GM11168 (cell line): ENCODE results near the gene HCK.

Experiments
- in situ Hi-C: fragments of 300-500 bp; cut with MboI; formaldehyde crosslinking; loops from one replicate; pipeline ENCODE4 v1.12.0; 2022; ENCODE audit warnings: low sequenced_read_pairs; ENCODE audit not compliant: unreplicated experiment

Gene HCK

DNA sequence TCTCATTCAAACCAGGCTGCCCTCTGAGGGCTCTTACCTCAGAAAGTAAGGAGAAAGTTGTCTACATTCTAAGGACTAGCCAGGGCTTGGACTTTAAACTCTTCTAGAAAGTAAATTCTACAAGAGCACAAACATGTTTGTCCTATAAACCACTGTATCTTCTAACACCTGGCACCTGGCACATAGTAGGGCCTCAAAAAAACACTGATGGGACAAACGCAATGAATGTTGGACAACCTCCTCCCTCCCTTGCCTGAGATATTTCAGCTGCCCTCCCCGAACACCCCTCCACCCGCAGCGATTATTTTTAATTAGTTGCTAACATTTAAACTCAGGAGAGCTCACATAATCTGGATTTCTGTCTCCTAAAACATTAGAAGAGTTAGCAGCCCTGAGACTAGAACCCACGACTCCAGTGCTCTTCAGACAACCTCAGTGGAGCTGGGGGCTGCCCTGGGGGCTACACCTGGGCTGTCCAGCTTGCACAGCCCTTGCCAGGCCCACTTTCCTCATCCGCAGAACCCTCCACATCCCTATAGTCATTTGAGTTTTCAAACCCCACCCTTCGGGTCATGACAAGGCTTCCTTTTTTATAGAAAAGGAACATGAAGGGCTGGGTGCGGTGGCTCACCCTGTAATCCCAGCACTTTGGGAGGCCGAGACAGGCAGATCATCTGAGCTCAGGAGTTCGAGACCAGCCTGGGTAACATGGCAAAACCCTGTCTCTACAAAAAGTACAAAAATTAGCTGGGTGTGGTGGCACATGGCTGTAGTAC is 4.9 kb downstream of the HCK start:
- in situ Hi-C loops = no loop called here

DNA sequence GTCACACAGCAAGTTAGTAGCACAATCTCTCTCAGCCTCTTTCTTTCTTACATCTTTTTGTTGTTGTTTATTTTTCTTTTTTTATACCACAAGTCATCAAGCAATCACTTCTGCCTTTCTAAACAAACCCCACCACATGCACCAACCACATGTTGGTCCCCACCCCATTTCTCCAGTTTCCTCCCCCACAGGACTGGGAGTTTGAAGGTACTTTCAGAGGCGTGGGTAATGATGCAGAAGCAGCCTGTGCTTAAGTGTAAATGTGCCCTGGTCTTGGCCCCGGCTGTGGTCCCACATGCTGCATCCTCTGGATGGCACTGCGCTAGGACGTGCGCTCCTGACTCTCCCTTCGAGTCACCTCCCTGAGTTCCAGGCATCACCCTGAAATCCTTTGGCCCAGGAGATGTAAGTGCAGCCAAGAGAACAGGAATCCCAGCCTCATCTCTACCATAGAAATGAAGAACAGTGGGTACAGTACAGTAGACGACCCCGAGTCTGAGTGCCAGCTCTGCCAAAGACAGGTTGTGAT is 5.7 kb downstream of the HCK start:
- in situ Hi-C loops = no loop called here

DNA sequence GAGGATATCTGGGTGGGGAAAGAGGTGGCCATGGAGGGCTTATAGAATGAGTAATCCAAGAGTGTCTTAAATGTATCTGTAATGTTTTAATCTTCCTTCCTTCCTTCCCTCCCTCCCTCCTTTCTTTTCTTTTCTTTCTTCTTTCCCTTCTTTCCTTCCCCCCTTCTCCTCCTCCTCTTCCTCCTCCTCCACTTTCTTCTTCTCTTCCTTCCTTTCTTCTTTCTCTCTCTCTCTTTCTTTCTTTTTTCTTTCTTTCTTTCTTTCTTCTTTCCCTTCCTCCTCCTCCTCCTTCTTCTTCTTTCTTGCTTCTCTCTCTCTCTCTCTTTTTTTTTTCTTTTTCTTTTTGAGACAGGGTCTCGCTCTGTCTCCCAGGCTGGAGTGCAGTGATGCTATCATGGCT is 7.1 kb downstream of the HCK start:
- in situ Hi-C loops = no loop called here

DNA sequence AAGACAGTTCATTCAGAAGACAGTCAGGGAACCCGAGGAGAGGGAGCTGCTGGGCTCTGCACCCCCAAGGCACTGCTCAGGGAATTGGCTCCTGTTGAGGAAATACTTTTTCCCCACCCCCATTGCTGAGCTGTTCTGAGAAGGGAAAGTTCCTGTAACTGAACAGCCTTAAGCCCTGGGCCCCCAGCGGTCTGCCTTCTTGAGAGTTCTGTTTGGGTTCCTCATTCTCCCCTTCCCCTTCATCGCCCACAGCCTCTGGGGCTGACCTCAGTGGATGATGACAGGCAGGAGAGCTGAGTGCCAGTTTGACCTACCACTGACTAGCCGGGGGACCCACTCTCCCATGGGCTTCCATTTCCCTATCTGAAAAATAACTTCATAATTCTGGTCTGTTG is 10.7 kb downstream of the HCK start:
- in situ Hi-C loops = no loop called here

DNA sequence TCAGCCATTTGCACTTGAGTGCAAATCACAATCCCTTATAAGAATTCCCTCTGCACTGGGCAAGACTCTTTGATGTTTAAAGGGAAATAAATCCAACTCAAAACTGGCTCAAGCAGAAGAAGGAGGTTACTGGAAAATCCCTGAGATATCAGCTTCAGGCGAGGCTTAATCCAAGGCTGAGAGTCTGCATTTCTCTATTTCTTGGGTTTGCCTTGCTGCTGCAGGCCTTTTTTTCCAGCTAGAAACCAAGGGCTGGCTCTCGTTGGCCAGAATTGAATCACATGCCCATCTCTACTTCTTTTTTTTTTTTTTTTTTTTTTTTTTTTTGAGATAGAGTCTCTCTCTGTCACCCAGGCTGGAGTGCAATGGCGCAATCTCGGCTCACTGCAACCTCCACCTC is 11.7 kb downstream of the HCK start:
- in situ Hi-C loops = no loop called here

DNA sequence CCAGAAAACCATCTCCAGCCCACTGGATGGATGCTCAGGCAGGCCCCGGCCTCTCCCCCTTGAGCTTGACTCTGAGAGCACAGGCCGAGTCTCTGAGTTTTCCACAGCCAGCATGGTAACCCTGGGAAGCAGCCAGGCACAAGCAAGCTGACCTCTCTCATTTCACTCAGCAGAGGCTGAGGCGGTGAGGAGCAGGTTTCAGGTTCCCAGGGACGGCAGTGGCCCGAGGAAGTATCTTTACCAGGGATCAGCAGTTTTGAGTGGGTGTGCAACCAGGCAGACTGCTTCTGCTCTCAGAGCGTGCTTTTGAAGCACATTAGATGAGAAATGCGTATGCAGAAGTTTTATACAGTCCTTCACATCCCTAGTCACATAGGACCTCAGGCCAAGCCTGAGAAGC is 12.6 kb downstream of the HCK start:
- in situ Hi-C loops = no loop called here

DNA sequence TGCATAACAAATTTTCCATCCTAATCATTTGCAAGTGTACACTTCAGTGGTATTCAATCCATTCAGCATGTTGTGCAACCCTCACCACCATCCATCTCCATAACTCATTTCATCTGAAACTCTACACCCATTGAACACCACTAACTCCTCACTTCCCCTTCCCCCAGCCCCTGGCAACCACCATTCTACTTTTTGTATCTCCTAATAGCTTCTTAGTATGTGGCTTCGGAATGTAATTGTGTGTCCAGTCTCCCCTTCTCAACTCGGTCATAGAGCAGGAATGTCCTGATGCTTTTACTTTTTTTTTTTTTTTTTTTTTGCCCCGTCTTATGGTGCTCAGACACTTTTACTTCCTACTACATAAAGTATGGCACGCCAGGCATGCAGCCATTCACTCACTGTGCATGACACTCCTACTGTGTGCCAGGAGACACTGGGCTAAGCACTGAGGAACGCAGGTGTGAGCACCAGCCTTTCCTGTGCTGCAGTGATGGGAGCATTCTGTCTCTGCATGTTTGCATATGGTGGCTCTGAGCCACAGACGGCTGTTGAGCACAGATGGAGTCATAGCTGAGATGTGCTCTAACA is 15.3 kb downstream of the HCK start:
- in situ Hi-C loops = no loop called here

DNA sequence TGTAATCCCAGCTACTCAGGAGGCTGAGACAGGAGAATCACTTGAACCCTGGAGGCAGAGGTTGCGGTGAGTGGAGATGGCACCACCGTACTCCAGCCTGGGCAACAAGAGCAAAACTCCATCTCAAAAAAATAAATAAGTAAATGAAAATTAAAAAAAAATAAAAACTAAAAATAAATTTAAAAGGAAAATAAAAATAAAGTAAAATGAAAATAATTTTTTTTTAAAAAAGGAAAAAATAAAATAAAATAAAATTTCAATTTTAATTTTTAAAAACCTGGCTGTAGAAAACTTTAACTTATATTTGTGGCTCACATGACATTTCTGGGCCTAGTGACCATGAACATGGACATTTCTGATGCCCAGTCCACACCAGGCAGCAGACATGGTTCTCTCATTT is 16.1 kb downstream of the HCK start:
- in situ Hi-C loops = no loop called here

DNA sequence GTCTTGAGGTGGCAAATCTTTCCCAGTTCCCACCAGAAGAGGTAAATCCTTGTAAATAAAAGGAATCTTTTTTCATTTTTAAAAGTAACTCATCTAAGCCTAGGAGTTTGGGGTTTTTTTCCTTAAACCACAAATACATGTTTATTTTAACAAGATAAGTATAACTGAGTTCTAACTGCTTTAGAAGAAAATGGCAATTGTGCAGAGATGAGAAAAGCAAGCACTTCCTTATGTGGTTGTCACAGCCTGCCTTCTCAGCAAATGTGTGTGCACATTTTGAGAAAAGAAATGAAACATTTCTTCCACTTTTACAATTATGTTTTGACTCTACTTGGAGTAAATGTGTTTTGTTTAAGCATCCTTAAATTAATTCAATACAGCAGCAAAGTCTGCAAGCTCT is 17.7 kb downstream of the HCK start:
- in situ Hi-C loops = no loop called here

DNA sequence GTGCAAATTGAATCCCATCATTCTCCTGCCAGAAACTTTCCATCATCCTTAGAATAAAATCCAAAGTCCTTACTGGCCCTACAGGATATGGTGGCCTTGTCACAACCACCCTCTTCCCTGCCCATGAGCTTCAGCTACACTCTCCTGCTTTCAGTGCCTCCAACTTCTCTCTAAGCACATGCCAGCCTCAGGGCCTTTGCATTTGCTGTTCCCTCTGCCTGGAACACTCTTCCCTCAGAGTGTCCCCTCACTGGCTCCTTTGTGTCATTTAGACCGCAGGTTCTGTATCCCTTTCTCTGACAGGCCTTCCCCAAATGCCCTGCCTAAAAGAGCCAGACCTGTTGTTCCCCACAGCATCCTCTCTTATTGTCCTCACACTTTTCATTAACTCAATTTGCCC is 18.2 kb downstream of the HCK start:
- in situ Hi-C loops = no loop called here

DNA sequence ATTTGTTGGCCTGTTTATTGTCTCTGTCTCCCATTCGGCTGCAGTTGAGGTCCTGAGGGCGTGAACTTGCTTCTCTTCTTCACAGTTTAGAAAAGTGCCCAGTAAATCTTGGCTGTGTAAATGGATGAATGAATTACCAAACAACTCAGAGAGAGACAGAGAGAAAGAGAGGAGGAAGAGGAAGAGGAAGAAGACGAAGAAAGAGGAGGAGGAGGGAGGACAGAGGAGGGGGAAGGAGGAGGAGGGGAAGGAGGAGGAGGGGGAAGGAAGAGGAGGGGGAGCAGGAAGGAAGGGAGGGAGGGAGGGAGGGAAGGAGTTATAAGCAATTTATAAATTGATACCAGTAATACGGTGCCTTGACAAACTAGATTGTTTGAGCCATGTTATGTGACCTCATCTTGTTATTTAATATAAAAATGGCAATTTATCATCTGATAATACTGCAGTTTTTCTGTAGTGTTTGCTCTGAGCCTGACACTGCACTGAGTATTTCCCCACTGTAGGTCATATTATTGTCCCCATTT is 18.7 kb downstream of the HCK start:
- in situ Hi-C loops = no loop called here

DNA sequence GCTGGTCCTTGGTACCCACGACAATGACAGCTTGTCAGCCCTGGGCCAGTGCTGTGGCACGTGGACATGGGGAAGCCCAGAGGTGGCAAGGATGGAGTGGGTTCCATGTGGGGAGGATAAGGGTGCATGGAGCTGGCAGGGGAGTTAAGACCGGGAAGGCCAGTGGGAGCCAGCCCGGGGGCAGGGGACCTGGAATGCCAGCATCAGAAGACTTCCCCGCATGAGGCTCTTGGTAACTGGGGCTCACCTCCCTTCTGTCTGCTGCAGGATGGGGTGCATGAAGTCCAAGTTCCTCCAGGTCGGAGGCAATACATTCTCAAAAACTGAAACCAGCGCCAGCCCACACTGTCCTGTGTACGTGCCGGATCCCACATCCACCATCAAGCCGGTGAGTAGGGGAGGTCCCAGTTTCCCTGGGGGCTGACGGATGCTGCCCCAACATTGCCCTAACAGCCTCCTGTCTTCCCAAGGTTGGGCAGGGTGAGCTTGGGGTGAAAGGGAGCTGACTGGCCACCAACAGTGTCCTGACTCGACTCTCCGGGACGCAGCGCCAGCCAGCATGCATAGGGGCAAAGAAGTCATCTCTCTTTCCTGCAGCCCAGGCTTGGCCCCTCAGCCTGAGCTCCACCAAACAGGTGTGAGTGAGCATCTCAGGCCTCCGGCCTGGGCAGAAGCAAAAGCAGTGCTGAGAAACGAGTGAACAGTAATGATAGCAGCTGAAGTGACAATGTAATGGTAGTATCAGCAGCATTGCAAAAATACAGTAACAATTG is 19.5 kb downstream of the HCK start:
- in situ Hi-C loops = no loop called here

DNA sequence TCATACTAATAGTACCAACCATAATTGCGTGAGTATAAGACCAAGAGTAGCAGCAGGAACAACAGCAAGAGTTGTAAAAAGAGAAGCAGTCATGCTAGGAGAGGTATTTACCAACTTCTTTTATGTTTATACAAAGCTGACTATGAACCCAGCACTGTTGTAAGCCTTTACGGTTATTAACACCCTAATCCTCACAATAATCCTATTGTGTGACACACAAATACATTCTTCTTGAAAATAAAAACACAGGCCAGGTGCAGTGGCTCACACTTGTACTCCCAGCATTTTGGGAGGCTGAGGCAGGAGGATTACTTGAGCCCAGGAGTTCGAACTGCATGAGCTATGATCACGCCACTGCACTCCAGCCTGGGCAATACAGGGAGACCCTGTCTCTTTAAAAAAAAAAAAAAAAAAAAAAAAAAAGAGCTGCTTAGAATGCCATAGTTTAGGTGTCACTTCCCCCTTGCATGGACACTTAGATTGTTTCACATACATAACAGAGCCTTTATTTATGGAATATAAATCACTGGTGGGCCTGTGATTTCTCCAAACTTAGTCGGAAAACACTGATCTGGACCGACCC is 20.2 kb downstream of the HCK start:
- in situ Hi-C loops = no loop called here

DNA sequence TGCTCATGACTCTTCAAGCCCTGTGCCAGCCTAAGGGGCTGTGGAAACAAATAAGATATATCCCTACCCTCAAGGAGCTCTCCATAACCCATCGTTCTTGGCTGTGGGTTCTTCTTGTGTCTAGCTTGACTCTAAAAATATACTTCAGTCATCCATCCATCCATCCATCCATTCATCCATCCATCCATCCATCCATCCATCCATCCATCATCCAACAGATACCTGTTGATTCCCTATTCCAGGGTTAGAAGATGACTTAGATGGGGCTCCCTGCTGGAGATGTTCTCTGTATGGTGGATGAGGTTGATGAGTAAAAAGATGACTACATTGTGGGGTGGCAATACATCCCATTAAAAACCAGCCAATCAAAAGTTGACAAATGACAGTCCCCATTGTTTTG is 23.5 kb downstream of the HCK start:
- in situ Hi-C loops = no loop called here

DNA sequence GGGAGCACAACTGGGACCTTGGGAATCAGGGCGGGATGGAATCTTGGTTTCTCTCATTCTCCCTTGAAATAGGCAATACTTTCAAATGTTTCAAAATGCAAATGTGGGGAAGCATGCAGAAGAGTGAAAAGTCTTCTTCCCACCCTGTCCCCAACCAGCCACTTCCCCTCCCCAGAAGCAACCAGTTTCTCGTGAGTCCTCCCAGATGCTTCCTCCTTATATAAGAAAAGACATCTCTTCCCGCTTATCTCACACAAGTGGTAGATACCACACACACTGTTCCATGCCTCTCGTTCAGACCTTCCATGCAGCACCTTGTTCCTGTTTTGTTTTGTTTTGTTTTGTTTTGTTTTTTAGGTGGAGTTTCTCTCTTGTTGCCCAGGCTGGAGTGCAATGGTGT is 25.1 kb downstream of the HCK start:
- in situ Hi-C loops = no loop called here

DNA sequence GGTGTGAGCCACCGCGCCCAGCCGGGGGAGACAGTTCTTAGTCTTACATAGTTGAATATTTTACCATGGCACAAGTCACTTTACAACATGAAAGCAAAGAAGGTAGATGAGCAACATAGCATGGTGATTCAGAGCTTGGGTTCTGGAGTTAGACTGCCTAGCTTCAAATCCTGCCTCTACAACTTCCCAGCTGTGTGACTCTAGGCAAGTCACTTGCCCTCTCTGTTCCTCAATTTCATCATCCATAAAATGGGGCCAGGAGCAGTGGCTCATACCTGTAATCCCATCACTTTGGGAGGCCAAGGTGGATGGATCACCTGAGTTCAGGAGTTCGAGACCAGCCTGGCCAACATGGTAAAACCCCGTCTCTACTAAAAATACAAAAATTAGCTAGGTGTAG is 26.3 kb downstream of the HCK start:
- in situ Hi-C loops = no loop called here

DNA sequence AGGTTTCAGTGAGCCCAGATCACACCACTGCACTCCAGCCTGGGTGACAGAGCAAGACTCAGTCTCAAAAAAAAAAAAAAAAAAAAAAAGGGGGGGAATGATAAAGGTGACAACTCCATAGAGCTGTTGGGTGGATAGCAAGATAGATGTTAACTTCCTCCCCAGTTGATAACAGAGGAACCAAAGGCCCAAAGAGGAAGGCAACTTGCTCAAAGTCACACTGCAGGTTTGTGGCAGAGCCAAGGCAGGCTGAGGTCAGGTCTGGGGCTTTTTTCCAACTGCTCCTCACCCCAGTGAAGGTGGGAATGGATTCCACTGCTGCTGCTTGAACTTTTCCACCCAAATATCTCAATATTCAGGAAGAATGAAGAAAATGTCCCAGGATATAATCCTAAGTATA is 26.7 kb downstream of the HCK start:
- in situ Hi-C loops = no loop called here

DNA sequence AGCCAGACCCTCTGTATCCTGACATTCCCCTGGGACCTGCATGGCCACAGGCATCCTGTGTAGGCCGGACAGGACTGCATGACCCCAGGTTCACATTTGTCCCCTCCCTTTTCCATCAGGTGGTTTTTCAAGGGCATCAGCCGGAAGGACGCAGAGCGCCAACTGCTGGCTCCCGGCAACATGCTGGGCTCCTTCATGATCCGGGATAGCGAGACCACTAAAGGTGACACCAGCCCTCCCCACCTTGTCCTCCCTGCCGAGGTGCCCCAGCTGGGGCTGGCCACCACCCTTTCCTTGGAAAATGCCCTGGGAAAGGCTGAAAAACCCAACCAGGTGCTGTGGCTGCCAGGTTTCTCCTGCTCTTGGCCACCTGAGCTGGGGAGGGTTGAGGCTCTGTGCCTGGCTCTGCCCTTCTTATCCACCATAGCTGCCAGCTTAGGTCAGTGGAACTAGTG is 27.6 kb downstream of the HCK start:
- in situ Hi-C loops = no loop called here

DNA sequence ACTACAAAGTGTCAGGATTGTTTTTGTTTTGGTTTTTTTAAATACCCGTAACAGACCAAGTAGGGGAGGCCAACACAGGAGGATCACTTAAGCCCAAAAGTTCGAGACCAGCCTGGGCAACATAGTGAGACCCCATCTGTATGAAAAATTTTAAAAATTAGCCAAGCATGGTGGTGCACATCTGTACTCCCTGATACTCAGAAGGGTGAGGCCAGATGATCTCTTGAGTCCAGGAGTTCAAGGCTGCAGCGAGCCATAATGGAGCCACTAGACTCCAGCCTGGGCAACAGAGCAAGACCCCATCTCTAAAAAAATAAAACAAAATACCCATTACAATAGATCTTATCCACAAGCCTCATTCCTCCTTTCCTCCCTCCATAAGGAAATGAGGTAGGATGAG is 28.7 kb downstream of the HCK start:
- in situ Hi-C loops = no loop called here

DNA sequence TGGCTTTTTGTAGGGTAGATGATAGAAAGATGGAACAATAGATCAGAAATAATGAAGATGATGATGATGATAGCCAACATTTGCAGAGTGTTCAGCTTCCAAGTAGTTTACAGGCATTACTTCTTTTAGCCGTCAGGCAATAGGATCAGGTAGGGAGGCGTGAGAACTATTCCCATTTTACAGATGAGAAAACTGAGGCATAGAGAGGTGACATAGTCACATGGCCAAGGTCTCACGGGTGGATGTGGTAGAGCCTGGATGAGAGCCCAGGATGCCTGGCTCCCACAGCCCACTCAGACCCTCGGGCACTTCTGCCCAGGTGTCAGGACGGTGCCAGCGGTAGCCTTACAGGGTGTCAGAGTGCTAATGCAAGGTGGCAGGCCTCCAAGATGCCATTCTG is 31.4 kb downstream of the HCK start:
- in situ Hi-C loops = no loop called here

DNA sequence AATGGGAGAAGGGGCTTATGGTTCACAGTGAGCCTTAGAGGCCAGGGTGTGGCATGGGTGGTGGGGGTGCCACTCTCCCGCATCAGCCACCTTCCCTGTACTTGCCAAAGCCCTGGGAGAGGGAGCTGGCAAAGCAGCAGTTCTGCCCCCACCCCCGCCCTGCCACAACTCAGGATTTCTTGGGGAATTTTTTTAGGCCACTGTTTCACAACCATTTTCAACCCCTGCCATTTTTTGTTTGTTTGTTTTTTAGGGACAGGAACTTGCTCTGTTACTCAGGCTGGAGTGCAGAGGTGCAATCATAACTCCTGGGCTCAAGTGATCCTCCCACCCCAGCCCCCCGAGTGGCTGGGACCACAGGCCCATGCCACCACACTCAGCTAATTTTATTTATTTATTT is 35.0 kb downstream of the HCK start:
- in situ Hi-C loops = no loop called here
